ENCODE results near the gene AATF.

- TF ChIP-seq GATA3 (IDR thresholded peaks at IDR 0.05; ENCODE audit: low read depth, low read length): no peak
- no peak for TF ChIP-seq GATA2 (IDR thresholded peaks at IDR 0.05; ENCODE audit: low read depth, low read length)
Observed at GRCh38 chr17:37096071-37096470, 147.3 kb downstream of the AATF start.

All from SH-SY5Y (cell line).